CD8-positive, alpha-beta memory T cell (primary cell): ENCODE results near the gene AGK. TPM values are rescaled to one million over a fixed set of nuclear protein-coding genes. Genes with fewer than 3 reads are reported as not detected.

Source experiments
- CTCF ChIA-PET: fragments of 350-600 bp; sonication (Branson Sonifier 250); formaldehyde crosslinking; loops from one replicate; lab custom pipeline; 2021; ENCODE audit warnings: antibody characterized with exemption; lab: Charles Lee
- POLR2A ChIA-PET: fragments of 350-600 bp; sonication (Branson Sonifier 250); formaldehyde crosslinking; loops from one replicate; lab custom pipeline; 2021; ENCODE audit warnings: antibody characterized with exemption; lab: Charles Lee
- DNase-seq, 5 donors: peaks; one replicate each; pipeline versions ENCODE4 v3.0.0 to v3.0.0-alpha.2; 2020 to 2022; ENCODE audit warnings: mixed read lengths in 1 of 5
- H3K27ac ChIP-seq: one replicate; pipeline ENCODE4 v1.7.0; 2013; ENCODE audit warnings: low read depth, mild to moderate bottlenecking, low read length, moderate library complexity
- H3K27me3 ChIP-seq: 2 replicates; pipeline ENCODE4 v1.7.0; 2013; ENCODE audit warnings: low read length, mild to moderate bottlenecking; ENCODE audit not compliant: insufficient read depth, poor library complexity, severe bottlenecking
- H3K36me3 ChIP-seq: 2 replicates; pipeline ENCODE4 v1.7.0; 2013; ENCODE audit warnings: mild to moderate bottlenecking, low read length, moderate library complexity; ENCODE audit not compliant: insufficient read depth
- H3K4me1 ChIP-seq: 2 replicates; pipeline ENCODE4 v1.7.0; 2013; ENCODE audit warnings: mild to moderate bottlenecking, low read length, moderate library complexity; ENCODE audit not compliant: insufficient read depth
- H3K4me3 ChIP-seq: 2 replicates; pipeline ENCODE4 v1.7.0; 2013; ENCODE audit warnings: mild to moderate bottlenecking, low read length
- H3K9me3 ChIP-seq: 2 replicates; pipeline ENCODE4 v1.7.0; 2013; ENCODE audit warnings: mild to moderate bottlenecking, low read length
- H3K27ac Mint-ChIP-seq, 8 donors: one replicate each; pipeline ENCODE4 v1.8.0; 2020 to 2021; ENCODE audit warnings: mixed read lengths in 8 of 8, mild to moderate bottlenecking in 6 of 8, inconsistent platforms in 3 of 8, moderate library complexity in 3 of 8
- H3K27me3 Mint-ChIP-seq, 2 donors: one replicate each; pipeline ENCODE4 v1.8.0; 2020 to 2021; ENCODE audit warnings: mixed read lengths in 2 of 2, mild to moderate bottlenecking in 1 of 2, moderate library complexity in 1 of 2
- H3K36me3 Mint-ChIP-seq, 3 donors: one replicate each; pipeline ENCODE4 v1.8.0; 2020 to 2021; ENCODE audit warnings: mixed read lengths in 3 of 3, inconsistent platforms in 1 of 3, mild to moderate bottlenecking in 1 of 3
- H3K4me1 Mint-ChIP-seq, 3 donors: one replicate each; pipeline ENCODE4 v1.8.0; 2020 to 2021; ENCODE audit warnings: mixed read lengths in 3 of 3, inconsistent platforms in 1 of 3, mild to moderate bottlenecking in 1 of 3
- H3K4me3 Mint-ChIP-seq, 7 donors: one replicate each; pipeline ENCODE4 v1.8.0; 2020 to 2021; ENCODE audit warnings: mixed read lengths in 7 of 7, mild to moderate bottlenecking in 6 of 7, moderate library complexity in 4 of 7, inconsistent platforms in 2 of 7
- H3K9me3 Mint-ChIP-seq, 5 donors: one replicate each; pipeline ENCODE4 v1.8.0; 2020 to 2022; ENCODE audit warnings: mixed read lengths in 5 of 5, mild to moderate bottlenecking in 3 of 5, moderate library complexity in 2 of 5, inconsistent platforms in 1 of 5
- polyA plus RNA-seq: library from polyadenylated mRNA; unstranded; fragments of 300-500 nt; fragmentation: Illumina TruSeq; gene quantifications from one replicate; pipeline ENCODE4 v1.2.3, GENCODE V29; 2021
- total RNA-seq, 2 experiments: library from RNA; stranded (reverse); gene quantifications; one replicate each; pipeline ENCODE4 v1.2.3, GENCODE V29; 2021

The AGK gene
- total and polyA plus RNA-seq, 3 experiments from 2014 or later, result 42.8 to 94.3 (median 88.5) TPM

GRCh38 chr7:141702892-141703291 is 151.7 kb downstream of the AGK start:
- peak overlapping the region in 6 of 7 donors; percentile 47 to 90 (median 80) for H3K4me3 Mint-ChIP-seq
- Histone ChIP-seq H3K27me3 (no peaks in the 10 kb centered on the region), H3K36me3 (no peaks in the 10 kb centered on the region), H3K27ac (peak overlapping the region; percentile 29), H3K9me3 (no peaks in the 10 kb centered on the region), H3K4me1 (peaks cover 33% of the 10 kb centered on the region), H3K4me3 (no peak overlapping the region)
- H3K9me3 Mint-ChIP-seq, result no peaks in the 10 kb centered on the region
- CTCF ChIA-PET, result interaction anchor here (1.2 to 4.1 kb wide), 2 partner anchors 35 to 48 kb away, joined by 4 to 29 read pairs; partner anchors contain the start of gene SSBP1
- H3K4me1 Mint-ChIP-seq, result peaks cover 34 to 41% (median 39%) of the 10 kb centered on the region in 3 donors
- peak overlapping the region in 6 of 8 donors; percentile 20 to 92 (median 86) for H3K27ac Mint-ChIP-seq
- peaks cover 4% of the 10 kb centered on the region in 2 donors for H3K27me3 Mint-ChIP-seq
- POLR2A ChIA-PET, result interaction anchor here (0.6 to 2.7 kb wide), 2 partner anchors 35 to 1578 kb away, joined by 4 to 22 read pairs; partner anchors contain the start of gene SSBP1
- peaks cover 0 to 6% (median 1%) of the 10 kb centered on the region in 3 donors for H3K36me3 Mint-ChIP-seq
- DNase-seq, result no peak

GRCh38 chr7:141704112-141704511 is 152.9 kb downstream of the AGK start:
- Mint-ChIP-seq H3K9me3 (no peaks in the 10 kb centered on the region), H3K36me3 (peaks cover 0 to 4% (median 0%) of the 10 kb centered on the region in 3 donors), H3K27ac (peak overlapping the region in 3 of 8 donors; percentile 37 to 82 (median 82)), H3K27me3 (peaks cover 4% of the 10 kb centered on the region in 2 donors), H3K4me1 (peaks cover 22 to 29% (median 27%) of the 10 kb centered on the region in 3 donors), H3K4me3 (peak overlapping the region in 1 of 7 donors; percentile 56)
- H3K4me3 ChIP-seq, result no peak overlapping the region
- no peaks in the 10 kb centered on the region for H3K27me3 ChIP-seq
- no peak overlapping the region for H3K27ac ChIP-seq
- H3K9me3 ChIP-seq, result no peaks in the 10 kb centered on the region
- H3K4me1 ChIP-seq, result peaks cover 21% of the 10 kb centered on the region
- no peaks in the 10 kb centered on the region for H3K36me3 ChIP-seq
- no peak for DNase-seq
- ChIA-PET POLR2A (no interaction called here), CTCF (interaction anchor here (1.3 kb wide), 1 partner anchor 29 kb away, joined by 3 read pairs; no protein-coding TSS in a partner anchor)

- Histone ChIP-seq H3K4me1 (peaks cover 17% of the 10 kb centered on the region), H3K9me3 (no peaks in the 10 kb centered on the region), H3K27me3 (no peaks in the 10 kb centered on the region), H3K36me3 (no peaks in the 10 kb centered on the region), H3K27ac (no peak overlapping the region), H3K4me3 (no peak overlapping the region)
- peaks cover 0 to 4% (median 0%) of the 10 kb centered on the region in 3 donors for H3K36me3 Mint-ChIP-seq
- ChIA-PET CTCF (interaction anchor here (1.3 kb wide), 1 partner anchor 29 kb away, joined by 3 read pairs; no protein-coding TSS in a partner anchor), POLR2A (no interaction called here)
- no peak for DNase-seq
- H3K27ac Mint-ChIP-seq, result peak overlapping the region in 1 of 8 donors; percentile 82
- H3K9me3 Mint-ChIP-seq, result no peaks in the 10 kb centered on the region
- H3K4me3 Mint-ChIP-seq, result peak overlapping the region in 1 of 7 donors; percentile 43
- peaks cover 18 to 23% (median 20%) of the 10 kb centered on the region in 3 donors for H3K4me1 Mint-ChIP-seq
- H3K27me3 Mint-ChIP-seq, result peaks cover 4% of the 10 kb centered on the region in 2 donors
These were observed 153.5 kb downstream of the AGK start for GRCh38 chr7:141704741-141705140.

Other genes starting within 250 kb of the AGK start
- 10 to 100 TPM; 25.9 to 27.4 TPM for gene DENND11, start 150.8 kb downstream of the AGK start, total RNA-seq
- gene DENND11, start 150.8 kb downstream of the AGK start, polyA plus RNA-seq, result 17.3 TPM
- gene WEE2, start 156.9 kb downstream of the AGK start, total RNA-seq, result not detected
- gene WEE2, start 156.9 kb downstream of the AGK start, polyA plus RNA-seq, result not detected
- gene SSBP1, start 186.9 kb downstream of the AGK start, total RNA-seq, result 100 to 1,000 TPM; 284 to 291 TPM
- 331 TPM for gene SSBP1, start 186.9 kb downstream of the AGK start, polyA plus RNA-seq
- gene TAS2R3, start 212.7 kb downstream of the AGK start, total RNA-seq, result 1 to 10 TPM in 1 of 2 experiments, under 1 TPM in 1; 0.98 to 1.0 TPM
- gene TAS2R3, start 212.7 kb downstream of the AGK start, polyA plus RNA-seq, result not detected
- under 1 TPM; 0.62 to 0.92 TPM for gene TAS2R4, start 225.3 kb downstream of the AGK start, total RNA-seq
- gene TAS2R4, start 225.3 kb downstream of the AGK start, polyA plus RNA-seq, result not detected
- gene TAS2R5, start 238.8 kb downstream of the AGK start, total RNA-seq, result 1 to 10 TPM in 1 of 2 experiments, under 1 TPM in 1; 0.88 to 1.3 TPM
- not detected for gene TAS2R5, start 238.8 kb downstream of the AGK start, polyA plus RNA-seq